HepG2 (cell line): Measurements from ENCODE around the gene FAM163B. TPM values are rescaled to one million over a fixed set of nuclear protein-coding genes. Genes with fewer than 3 reads are reported as not detected.

ENCODE experiments used
- DNMT1 ChIP-seq: sonication (generic); formaldehyde crosslinking; IDR thresholded peaks from 2 replicates; pipeline ENCODE4 v1.5.1; 2020; ENCODE audit warnings: mild to moderate bottlenecking, missing genetic modification reagents
- GTF3A ChIP-seq: sonication (generic); formaldehyde crosslinking; conservative IDR thresholded peaks from 2 replicates; pipeline ENCODE4 v1.4.0; 2020; ENCODE audit warnings: mild to moderate bottlenecking, missing genetic modification reagents
- HNF1A ChIP-seq, 2 experiments: sonication (generic) in 1 of 2; formaldehyde crosslinking in 1 of 2; IDR thresholded peaks; 2 replicates each; pipeline versions ENCODE4 v1.4.0 to v1.6.1; 2016 to 2020; ENCODE audit warnings: borderline replicate concordance in 1 of 2, low read depth in 1 of 2, mild to moderate bottlenecking in 1 of 2, missing genetic modification reagents in 1 of 2
- PHF20 ChIP-seq: sonication (generic); formaldehyde crosslinking; IDR thresholded peaks from 2 replicates; pipeline ENCODE4 v1.5.0; 2020; ENCODE audit warnings: mild to moderate bottlenecking, missing genetic modification reagents
- THAP9 ChIP-seq: sonication (generic); formaldehyde crosslinking; IDR thresholded peaks from 2 replicates; pipeline ENCODE4; 2020; ENCODE audit warnings: missing genetic modification reagents, mild to moderate bottlenecking, borderline replicate concordance
- ZBTB34 ChIP-seq: sonication (generic); formaldehyde crosslinking; IDR thresholded peaks from 2 replicates; pipeline ENCODE4 v1.8.0; 2022; ENCODE audit warnings: mild to moderate bottlenecking, missing genetic modification reagents
- ZFP91 ChIP-seq: sonication (generic); formaldehyde crosslinking; IDR thresholded peaks from 2 replicates; pipeline ENCODE4 v1.9.0; 2022; ENCODE audit warnings: missing genetic modification reagents, mild to moderate bottlenecking, borderline replicate concordance
- ZNF432 ChIP-seq: sonication (generic); formaldehyde crosslinking; IDR thresholded peaks from 2 replicates; pipeline ENCODE4 v1.5.0; 2020; ENCODE audit warnings: missing genetic modification reagents, mild to moderate bottlenecking, borderline replicate concordance
- ZNF646 ChIP-seq: sonication (generic); formaldehyde crosslinking; IDR thresholded peaks from 2 replicates; pipeline ENCODE4 v1.9.0; 2021; ENCODE audit warnings: mild to moderate bottlenecking, missing genetic modification reagents
- polyA plus RNA-seq, 8 experiments: library from polyadenylated mRNA; depleted of rRNA in 3 of 8; stranded (reverse) in 7 of 8; unstranded in 1 of 8; fragments of >200 nt; fragmentation: Illumina TruSeq in 4 of 8; extraction: Trizol in 4 of 8; gene quantifications; 2 replicates each; pipeline versions ENCODE4 v1.2.1 to v1.2.3, GENCODE V29; 2011 to 2016; ENCODE audit warnings: low read depth in 4 of 8, missing spikeins in 1 of 8, mixed read lengths in 1 of 8; ENCODE audit not compliant: insufficient read depth in 1 of 8
- total RNA-seq, 5 experiments: library from RNA; depleted of rRNA; stranded (reverse); fragments of >200 nt; fragmentation: Illumina TruSeq; extraction: Trizol; gene quantifications; 2 replicates each; pipeline ENCODE4 v1.2.3, GENCODE V29; 2016; ENCODE audit warnings: low read depth in 1 of 5

FAM163B gene
- total and polyA plus RNA-seq, 2 of the 13 experiments (the other 11 are each of a cell fraction or from before 2014, with no cell fraction given) = not detected

- TF ChIP-seq ZNF646 = peak; percentile 97
- 0 out of 2 replicates have a peak, but pooled peaks have one; percentile 32 for TF ChIP-seq THAP9 (CRISPR knock-in tag)
- 0 out of 2 replicates have a peak, but pooled peaks have one; percentile 26 for TF ChIP-seq GTF3A (CRISPR knock-in tag)
- no peak for TF ChIP-seq PHF20
- TF ChIP-seq ZFP91 (CRISPR knock-in tag) = peak; percentile 55; the same call in 1 of the 2 replicates
- TF ChIP-seq DNMT1 (CRISPR knock-in tag) = no peak
- no peak for TF ChIP-seq ZNF432 (CRISPR knock-in tag)
- TF ChIP-seq HNF1A (IDR thresholded peaks at IDR 0.05; ENCODE audit: low read depth) = no peak
- 0 out of 2 replicates have a peak, but pooled peaks have one; percentile 20 for TF ChIP-seq HNF1A (CRISPR knock-in tag; IDR thresholded peaks at IDR 0.05; ENCODE audit: borderline replicate concordance)
- no peak for TF ChIP-seq ZBTB34 (CRISPR knock-in tag)
Observed at GRCh38 chr9:133532937-133533668, 76.1 kb downstream of the FAM163B start (continued).
